ENCODE measurements around the gene MCCC2.
"Not testable (repeated sequence)": the region's sequence is repeated elsewhere in the genome, so short reads cannot be mapped to it uniquely, and the experiment has no call there.

DNA sequence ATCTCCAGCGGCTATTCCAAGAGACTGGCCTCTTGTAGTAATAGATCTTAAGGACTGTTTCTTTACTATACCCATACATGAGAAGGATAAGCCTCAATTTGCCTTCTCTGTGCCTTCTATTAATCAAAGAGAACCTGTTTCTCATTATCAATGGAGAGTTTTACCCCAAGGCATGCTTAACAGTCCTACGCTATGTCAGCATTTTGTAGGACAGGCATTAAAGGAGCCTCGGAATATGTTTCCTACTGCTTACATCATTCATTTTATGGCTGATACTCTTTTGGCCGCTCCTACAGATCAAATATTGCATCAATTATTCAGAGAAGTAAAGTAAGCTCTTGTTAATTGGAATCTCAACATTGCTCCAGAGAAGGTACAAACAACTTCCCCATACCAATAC is 11.6 kb upstream of the MCCC2 start:
- TF ChIP-seq POLR2AphosphoS5, POLR2A (IDR thresholded peaks at IDR 0.05): not testable (repeated sequence)
- TF ChIP-seq, protein P1, sequence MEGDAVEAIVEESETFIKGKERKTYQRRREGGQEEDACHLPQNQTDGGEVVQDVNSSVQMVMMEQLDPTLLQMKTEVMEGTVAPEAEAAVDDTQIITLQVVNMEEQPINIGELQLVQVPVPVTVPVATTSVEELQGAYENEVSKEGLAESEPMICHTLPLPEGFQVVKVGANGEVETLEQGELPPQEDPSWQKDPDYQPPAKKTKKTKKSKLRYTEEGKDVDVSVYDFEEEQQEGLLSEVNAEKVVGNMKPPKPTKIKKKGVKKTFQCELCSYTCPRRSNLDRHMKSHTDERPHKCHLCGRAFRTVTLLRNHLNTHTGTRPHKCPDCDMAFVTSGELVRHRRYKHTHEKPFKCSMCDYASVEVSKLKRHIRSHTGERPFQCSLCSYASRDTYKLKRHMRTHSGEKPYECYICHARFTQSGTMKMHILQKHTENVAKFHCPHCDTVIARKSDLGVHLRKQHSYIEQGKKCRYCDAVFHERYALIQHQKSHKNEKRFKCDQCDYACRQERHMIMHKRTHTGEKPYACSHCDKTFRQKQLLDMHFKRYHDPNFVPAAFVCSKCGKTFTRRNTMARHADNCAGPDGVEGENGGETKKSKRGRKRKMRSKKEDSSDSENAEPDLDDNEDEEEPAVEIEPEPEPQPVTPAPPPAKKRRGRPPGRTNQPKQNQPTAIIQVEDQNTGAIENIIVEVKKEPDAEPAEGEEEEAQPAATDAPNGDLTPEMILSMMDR (IDR thresholded peaks at IDR 0.05): not testable (repeated sequence)

Measured in breast epithelium (tissue), 3 donors.